ENCODE data around the gene HDGFL3. TPM values are rescaled to one million over a fixed set of nuclear protein-coding genes. Genes with fewer than 3 reads are reported as not detected.

Gene HDGFL3
- total and polyA plus RNA-seq, 10 of the 15 experiments (the other 5 are each of a cell fraction or from before 2014, with no cell fraction given), result 5.6 to 40.6 (median 15.8) TPM

- no peak for FAIRE-seq
- no peaks in the 10 kb centered on the region for H3K36me3 ChIP-seq (ENCODE audit: control insufficient read depth in 2 of 2, insufficient read depth in 2 of 2, low read length in 1 of 2)
- peak; percentile 55 for DNase-seq (ENCODE audit: low read depth, low spot score)
- TF ChIP-seq ASH2L (IDR thresholded peaks at IDR 0.05; ENCODE audit: borderline replicate concordance, low read depth) (no peak), SPI1 (IDR thresholded peaks at IDR 0.05; ENCODE audit: borderline replicate concordance, insufficient read depth, low read depth, low read length) (no peak), MLLT1 (IDR thresholded peaks at IDR 0.05) (0 out of 2 replicates have a peak, but pooled peaks have one; percentile 31), ZNF217 (IDR thresholded peaks at IDR 0.05) (no peak), RELB (IDR thresholded peaks at IDR 0.05; ENCODE audit: low read depth) (peak; percentile 73), ZBTB4 (CRISPR knock-in tag; IDR thresholded peaks at IDR 0.05) (no peak), MYC (IDR thresholded peaks at IDR 0.05; ENCODE audit: insufficient read depth, insufficient read length, insufficient replicate concordance, low read length, severe bottlenecking) (no peak), FOXM1 (IDR thresholded peaks at IDR 0.05; ENCODE audit: low read depth, low read length) (no peak), IKZF2 (IDR thresholded peaks at IDR 0.05) (peak in 1 of 2 experiments; percentile 19; a peak in 1 of 4 replicates), BCLAF1 (IDR thresholded peaks at IDR 0.05) (no peak), SREBF1 (IDR thresholded peaks at IDR 0.05; ENCODE audit: low read length) (no peak), RELA (IDR thresholded peaks at IDR 0.05; ENCODE audit: borderline replicate concordance, partially characterized antibody) (peak; percentile 15), WRNIP1 (IDR thresholded peaks at IDR 0.05; ENCODE audit: borderline replicate concordance, low read depth, low read length) (no peak), NFYB (IDR thresholded peaks at IDR 0.05; ENCODE audit: insufficient read depth, low read depth, low read length) (no peak)
Measured at GRCh38 chr15:83200162-83200561, 7.5 kb downstream of the HDGFL3 start.

More at GRCh38 chr15:83200162-83200561, 7.5 kb downstream of the HDGFL3 start:
- H3K4me3 ChIP-seq, result peak overlapping the region; percentile 33; the same call in 1 of the 2 replicates
- H3K9ac ChIP-seq (ENCODE audit: control insufficient read depth, insufficient read depth, low read length), result no peak overlapping the region
- no peaks in the 10 kb centered on the region for H4K20me1 ChIP-seq (ENCODE audit: control insufficient read depth, insufficient read depth)
- H3K27ac ChIP-seq (ENCODE audit: control insufficient read depth, insufficient read depth), result peak overlapping the region; percentile 94
- no peaks in the 10 kb centered on the region for H3K27me3 ChIP-seq (replicated peaks in 1 of 2; ENCODE audit: control insufficient read depth in 2 of 2, insufficient read depth in 2 of 2, low read length in 1 of 2)
- 48% methylated on average over 5 of the region's 7 CpGs for WGBS (ENCODE audit: insufficient coverage, insufficient replicate concordance, low lambda C conversion rate, missing lambda C conversion rate)
- ChIA-PET POLR2A (interaction anchor here (0.8 kb wide), 1 partner anchor 22 kb away, joined by 4 read pairs; no protein-coding TSS in a partner anchor), SMC1A (ENCODE audit: uncharacterized antibody, unreplicated experiment) (interaction anchor here (0.9 to 1.1 kb wide), 5 partner anchors 25 to 205 kb away, joined by 3 to 4 read pairs (median 3); no protein-coding TSS in a partner anchor), CTCF (interaction anchor here (0.6 to 0.8 kb wide), 2 partner anchors 99 to 141 kb away, joined by 3 read pairs; no protein-coding TSS in a partner anchor), RAD21 (ENCODE audit: unreplicated experiment) (interaction anchor here (0.5 to 0.9 kb wide), 2 partner anchors 8 to 133 kb away, joined by 3 to 4 read pairs; partner anchors contain the start of gene BTBD1)
- no peak overlapping the region for H2AFZ ChIP-seq (ENCODE audit: control insufficient read depth, low read depth, low read length)
- intact Hi-C loops (cut with micrococcal nuclease; ENCODE audit: unreplicated experiment), result loop anchor here (10.0 kb wide), 2 partner anchors 385 to 665 kb away; no protein-coding TSS in a partner anchor
- H3K79me2 ChIP-seq (ENCODE audit: control insufficient read depth, insufficient read depth, low read length), result peaks cover 94% of the 10 kb centered on the region
- in situ Hi-C loops (cut with MboI), result loop anchor here (25.0 kb wide), 1 partner anchor 1913 kb away; no protein-coding TSS in a partner anchor
- H3K4me2 ChIP-seq (ENCODE audit: control insufficient read depth, insufficient read depth), result peak overlapping the region; percentile 81
- ATAC-seq, result peak; percentile 39
- H3K4me1 ChIP-seq (ENCODE audit: control insufficient read depth, insufficient read depth, low read length), result peaks cover 28% of the 10 kb centered on the region
- no peaks in the 10 kb centered on the region for H3K9me3 ChIP-seq (replicated peaks; ENCODE audit: control insufficient read depth, insufficient read depth, low read length)
- BruUV-seq (replicated peaks), result no TSS peak
